ENCODE data around the gene RAB37.

The RAB37 gene, protein sequence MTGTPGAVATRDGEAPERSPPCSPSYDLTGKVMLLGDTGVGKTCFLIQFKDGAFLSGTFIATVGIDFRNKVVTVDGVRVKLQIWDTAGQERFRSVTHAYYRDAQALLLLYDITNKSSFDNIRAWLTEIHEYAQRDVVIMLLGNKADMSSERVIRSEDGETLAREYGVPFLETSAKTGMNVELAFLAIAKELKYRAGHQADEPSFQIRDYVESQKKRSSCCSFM

DNA sequence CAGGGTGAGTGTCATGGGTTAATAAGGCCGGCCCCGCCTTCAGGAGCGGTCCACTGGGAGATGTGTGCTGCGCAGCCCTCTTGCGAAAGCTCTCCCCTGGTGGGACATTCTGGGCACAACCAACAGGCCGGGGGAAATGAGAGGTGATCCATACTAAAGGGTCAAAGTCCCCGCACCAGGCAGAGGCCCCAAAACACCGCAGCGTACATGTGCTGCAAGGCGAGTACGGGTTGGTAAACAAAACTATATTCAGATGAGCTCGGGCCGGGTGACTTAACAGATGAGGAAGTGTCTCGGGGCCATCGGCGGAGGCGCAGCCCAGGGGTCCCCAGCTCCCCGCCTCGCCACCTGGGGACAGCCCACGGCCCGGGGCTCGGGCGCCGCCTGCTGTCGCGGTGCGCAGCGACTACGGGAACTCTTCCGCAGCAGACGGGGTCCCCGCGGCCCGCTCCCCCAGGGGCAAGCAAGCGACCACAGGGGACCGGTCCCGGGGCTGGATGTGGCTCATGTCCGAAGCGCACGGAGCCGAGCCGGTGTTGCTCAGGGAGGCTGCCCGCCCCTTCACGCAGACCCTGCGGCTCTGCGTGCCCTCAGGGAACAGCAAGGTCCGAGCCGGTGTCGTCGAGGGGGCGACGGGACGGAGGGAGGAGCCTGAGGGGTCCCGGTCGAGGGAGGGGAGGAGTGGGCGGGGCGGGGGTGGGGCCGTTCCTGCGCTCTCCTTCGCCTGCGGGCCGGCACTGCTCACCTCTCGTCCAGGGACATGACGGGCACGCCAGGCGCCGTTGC is at the start of gene RAB37:
Gene RAB37 (plus strand): TSS at position 744 of the 786 bp plus-strand sequence. CDS start 17 bp downstream, at position 761.
- peak; percentile 66 to 80 for DNase-seq

GRCh38 chr17:74687886-74688285 is 49.2 kb upstream of the RAB37 start:
- no peak for DNase-seq

DNA sequence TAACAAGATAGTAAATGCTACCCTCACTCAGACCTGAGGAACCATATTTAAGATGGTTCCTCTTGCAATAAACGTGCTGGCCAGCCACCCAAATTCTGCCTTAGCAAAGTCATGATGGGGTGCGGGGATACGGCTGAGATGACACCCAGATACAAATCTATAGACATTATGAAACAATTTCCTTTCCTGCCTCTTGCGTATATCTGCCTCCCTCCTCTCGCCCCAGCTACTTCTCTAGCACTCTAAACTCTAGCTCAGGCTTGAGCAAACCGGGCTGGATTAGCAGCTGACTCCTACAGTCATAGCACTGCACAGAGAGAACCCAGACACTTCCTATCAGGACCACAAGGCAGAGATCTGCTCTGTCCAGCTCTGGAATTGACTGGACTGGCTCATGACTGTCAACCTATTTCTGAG is 46.6 kb upstream of the RAB37 start:
- DNase-seq: peak; percentile 37 to 86

GRCh38 chr17:74691151-74691550 is 45.9 kb upstream of the RAB37 start:
- no peak for DNase-seq

DNA sequence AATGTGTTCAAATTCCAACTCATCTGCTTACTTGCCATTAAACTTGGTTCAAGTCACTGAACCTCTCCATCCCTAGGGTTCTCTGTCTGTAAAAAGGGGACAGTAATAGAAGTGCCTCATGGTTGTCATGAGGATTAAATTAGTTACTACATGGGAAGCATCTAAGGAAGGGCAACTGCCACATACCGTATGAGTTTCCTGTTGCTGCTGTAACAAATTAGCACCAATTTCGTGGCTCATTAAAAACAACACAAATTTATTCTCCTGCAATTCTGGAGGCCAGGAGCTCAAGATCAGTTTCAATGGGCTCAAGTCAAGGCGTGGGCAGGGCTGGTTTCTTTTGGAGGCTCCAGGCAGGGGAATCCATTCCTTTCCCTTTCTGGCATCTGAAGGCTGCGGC is 43.0 kb upstream of the RAB37 start:
- DNase-seq: no peak

- no peak for DNase-seq
Observed at GRCh38 chr17:74695629-74696028, 41.4 kb upstream of the RAB37 start.

DNA sequence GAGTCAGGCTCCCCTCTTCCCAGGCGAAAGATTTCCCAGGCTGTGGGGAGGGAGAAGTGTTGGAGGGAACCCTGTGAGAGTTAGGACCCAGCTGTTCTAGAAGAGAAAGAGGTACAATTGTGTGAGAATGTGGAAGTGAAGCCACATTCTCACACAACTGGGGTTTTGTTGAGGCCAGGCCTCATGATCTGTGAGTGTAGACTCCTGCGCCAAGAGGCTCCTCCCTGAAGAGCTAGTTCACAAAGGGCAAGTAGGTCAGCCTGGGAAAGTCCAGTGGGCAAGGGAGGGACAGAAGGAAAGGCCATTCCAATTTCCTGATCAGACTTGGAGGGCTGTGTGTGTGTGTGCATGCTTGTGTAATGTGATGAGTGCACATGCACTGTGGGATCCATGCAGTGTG is 39.5 kb upstream of the RAB37 start:
- no peak for DNase-seq

- DNase-seq: no peak
Observed at GRCh38 chr17:74698069-74698468, 39.0 kb upstream of the RAB37 start.

- no peak for DNase-seq
Observed at GRCh38 chr17:74699236-74699635, 37.8 kb upstream of the RAB37 start.

- DNase-seq: no peak
Observed at GRCh38 chr17:74702116-74702871, 34.8 kb upstream of the RAB37 start.

- DNase-seq: no peak
Observed at GRCh38 chr17:74703311-74703710, 33.7 kb upstream of the RAB37 start.

- DNase-seq: no peak
Observed at GRCh38 chr17:74704544-74704943, 32.5 kb upstream of the RAB37 start.

DNA sequence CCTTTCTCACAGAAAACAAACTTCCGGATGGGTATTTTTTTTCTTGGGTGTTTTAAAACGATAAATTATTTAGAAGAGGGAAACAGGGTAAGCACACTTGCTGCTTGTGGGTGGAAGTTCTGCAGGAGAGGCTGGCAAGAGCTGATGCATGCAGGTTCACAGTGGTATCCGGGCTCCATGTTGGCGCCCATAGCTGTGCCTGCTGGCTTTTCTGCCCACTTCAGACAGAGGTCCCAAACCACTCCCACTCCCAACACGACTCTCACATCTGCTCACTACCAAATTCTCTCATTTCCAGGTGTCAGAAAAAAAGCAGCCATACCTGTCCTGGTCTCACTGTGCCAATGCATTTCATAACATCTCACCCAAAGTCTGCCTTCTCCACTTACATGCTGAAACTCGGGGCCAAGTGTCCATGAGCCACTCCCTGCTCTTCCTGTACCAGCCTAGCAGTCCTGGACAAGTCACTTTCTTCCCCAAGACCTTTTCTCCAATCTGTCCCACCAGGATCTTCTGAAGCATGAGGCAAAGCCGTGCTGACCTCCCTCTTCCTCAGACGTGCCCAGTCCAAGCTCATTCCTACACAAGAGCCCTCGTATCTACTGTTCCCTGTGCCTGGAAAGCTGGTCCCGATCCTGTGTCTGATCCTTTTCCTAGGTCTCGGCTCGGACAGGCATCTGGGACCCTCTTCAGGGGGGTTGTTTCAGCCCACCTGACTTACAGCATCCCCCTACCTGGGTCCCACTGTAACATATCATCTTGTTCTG is 25.8 kb upstream of the RAB37 start:
- no peak for DNase-seq

- DNase-seq: no peak
Observed at GRCh38 chr17:74712301-74712700, 24.8 kb upstream of the RAB37 start.

DNA sequence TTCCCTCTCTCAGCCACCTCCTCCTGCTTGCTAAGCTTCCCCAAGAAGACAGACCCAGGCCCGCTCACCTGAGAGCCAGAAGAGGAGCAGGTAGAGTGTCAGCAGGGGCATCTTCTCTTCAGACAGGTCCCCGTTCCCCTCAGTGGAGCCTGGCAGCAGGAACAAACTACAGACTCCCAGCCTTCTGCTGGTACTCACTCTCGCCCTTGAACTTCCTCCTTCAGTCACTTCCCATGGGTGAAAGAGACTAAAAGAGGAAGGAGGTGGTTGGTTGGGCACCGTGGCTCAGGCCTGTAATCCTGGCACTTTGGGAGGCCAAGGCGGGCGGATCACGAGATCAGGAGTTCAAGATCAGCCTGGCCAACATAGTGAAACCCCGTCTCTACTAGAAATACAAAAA is 24.3 kb upstream of the RAB37 start, which contains the start of gene CD300LF:
Gene CD300LF (minus strand): TSS at position 168 of the 400 bp plus-strand sequence. CDS start 57 bp downstream, at position 111.
- DNase-seq: peak; percentile 43 to 79

GRCh38 chr17:74713171-74713755 is 23.8 kb upstream of the RAB37 start:
- peak in 1 of 2 donors; percentile 15 for DNase-seq

DNA sequence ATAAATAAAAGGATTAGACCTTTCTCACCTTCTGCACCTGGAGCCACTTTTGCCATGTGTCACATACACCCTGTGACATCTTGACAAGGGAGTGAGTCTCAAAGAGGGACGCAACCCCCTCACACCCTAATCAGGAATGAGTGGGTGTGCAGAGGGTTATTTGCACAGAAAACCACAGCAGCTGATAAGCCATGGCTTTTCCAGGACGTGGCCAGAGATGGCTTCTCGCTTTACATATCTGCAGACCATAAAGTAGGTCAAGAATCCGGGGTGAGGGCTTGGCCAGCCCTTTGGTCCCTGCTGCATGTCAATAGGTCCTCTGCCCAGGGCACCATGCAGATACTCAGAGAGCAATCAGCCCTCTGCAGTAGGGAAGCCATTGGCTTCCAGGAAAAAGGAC is 21.9 kb upstream of the RAB37 start:
- DNase-seq: no peak

DNA sequence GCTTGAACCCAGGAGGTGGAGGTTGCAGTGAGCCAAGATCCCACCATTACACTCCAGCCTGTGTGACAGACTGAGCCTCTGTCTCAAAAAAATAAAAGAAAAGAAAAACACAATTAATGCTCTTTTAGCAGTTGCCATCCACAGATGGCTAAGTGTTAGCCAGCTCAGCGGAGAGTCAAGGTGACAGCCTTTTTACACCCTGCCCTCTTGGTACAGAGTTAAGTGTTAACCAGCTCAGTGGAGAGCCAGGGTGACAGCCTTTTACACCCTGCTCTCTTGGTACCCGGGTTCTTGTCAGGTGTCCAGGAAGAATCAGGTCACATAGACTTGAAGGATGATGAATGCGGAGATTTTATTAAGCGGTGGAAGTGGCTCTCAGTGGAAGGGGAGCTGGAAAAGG is 16.6 kb upstream of the RAB37 start:
- no peak for DNase-seq

- DNase-seq: no peak
Observed at GRCh38 chr17:74722782-74723181, 14.3 kb upstream of the RAB37 start.

DNA sequence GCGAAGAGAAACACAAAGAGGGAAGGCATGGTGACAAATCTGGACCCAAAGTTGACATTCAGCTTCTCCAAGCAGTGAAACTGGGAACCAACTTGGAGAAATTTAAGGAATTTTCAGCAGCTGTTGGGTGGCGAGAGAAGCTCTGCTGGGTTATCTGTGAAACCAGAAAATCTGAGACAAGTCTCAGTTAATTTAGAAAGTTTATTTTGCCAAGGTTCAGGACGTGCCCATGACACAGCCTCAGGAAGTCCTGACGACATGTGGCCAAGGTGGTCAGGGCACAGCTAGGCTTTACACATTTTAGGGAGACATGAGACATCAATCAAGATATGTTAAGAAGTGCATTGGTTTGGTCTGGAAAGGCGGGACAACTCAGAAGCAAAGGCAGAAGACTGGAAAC is 13.2 kb upstream of the RAB37 start:
- no peak for DNase-seq

- no peak for DNase-seq
Observed at GRCh38 chr17:74725111-74725510, 11.9 kb upstream of the RAB37 start.

- DNase-seq: no peak
Observed at GRCh38 chr17:74728033-74728701, 8.9 kb upstream of the RAB37 start.

Measured in bone marrow (tissue), 2 donors.